WTC11 (cell line): Measurements from ENCODE around the gene SNX30.

Experiments used
- ATF3 ChIP-seq: sonication (generic); formaldehyde crosslinking; conservative IDR thresholded peaks from 2 replicates; pipeline ENCODE4 v1.8.1; 2022; ENCODE audit warnings: mild to moderate bottlenecking, missing genetic modification reagents
- ATF6 ChIP-seq: sonication (generic); formaldehyde crosslinking; IDR thresholded peaks from 2 replicates; pipeline ENCODE4 v1.8.1; 2023; ENCODE audit warnings: mild to moderate bottlenecking, missing genetic modification reagents
- CTCF ChIP-seq: fragments of 200-600 bp; IDR thresholded peaks from 2 replicates; pipeline ENCODE4 v1.8.0; 2022; ENCODE audit warnings: antibody characterized with exemption
- E2F1 ChIP-seq: sonication (generic); formaldehyde crosslinking; IDR thresholded peaks from 2 replicates; pipeline ENCODE4 v1.8.0; 2022; ENCODE audit warnings: mild to moderate bottlenecking, missing genetic modification reagents
- E2F4 ChIP-seq: sonication (generic); formaldehyde crosslinking; IDR thresholded peaks from 2 replicates; pipeline ENCODE4 v1.8.1; 2022; ENCODE audit warnings: low read depth, mild to moderate bottlenecking, moderate library complexity, missing genetic modification reagents, borderline replicate concordance
- ETV6 ChIP-seq: sonication (generic); formaldehyde crosslinking; IDR thresholded peaks from 2 replicates; pipeline ENCODE4 v1.8.1; 2022; ENCODE audit warnings: mild to moderate bottlenecking, missing genetic modification reagents
- KAT7 ChIP-seq: sonication (generic); formaldehyde crosslinking; IDR thresholded peaks from 2 replicates; pipeline ENCODE4 v1.8.1; 2023; ENCODE audit warnings: missing genetic modification reagents, mild to moderate bottlenecking, borderline replicate concordance
- MAX ChIP-seq: sonication (generic); formaldehyde crosslinking; IDR thresholded peaks from 2 replicates; pipeline ENCODE4 v1.8.0; 2022; ENCODE audit warnings: mild to moderate bottlenecking, missing genetic modification reagents
- MLX ChIP-seq: sonication (generic); formaldehyde crosslinking; IDR thresholded peaks from 2 replicates; pipeline ENCODE4 v1.8.1; 2023; ENCODE audit warnings: mild to moderate bottlenecking, missing genetic modification reagents, moderate library complexity
- NR2C2 ChIP-seq: sonication (generic); formaldehyde crosslinking; IDR thresholded peaks from 2 replicates; pipeline ENCODE4 v1.8.0; 2022; ENCODE audit warnings: mild to moderate bottlenecking, missing genetic modification reagents
- ZNF512 ChIP-seq: sonication (generic); formaldehyde crosslinking; IDR thresholded peaks from 2 replicates; pipeline ENCODE4 v1.8.1; 2022; ENCODE audit warnings: missing genetic modification reagents, borderline replicate concordance

GRCh38 chr9:112833081-112833480 lies 82.5 kb downstream of the SNX30 start:
- TF ChIP-seq E2F1 (CRISPR knock-in tag) (no peak), CTCF (no peak), NR2C2 (CRISPR knock-in tag) (no peak), ATF6 (CRISPR knock-in tag) (no peak), MLX (no peak), MAX (CRISPR knock-in tag) (no peak), E2F4 (CRISPR knock-in tag) (no peak), ETV6 (CRISPR knock-in tag) (no peak), ATF3 (CRISPR knock-in tag) (no peak), KAT7 (no peak), ZNF512 (CRISPR knock-in tag) (no peak)
